Lung (tissue), 12 donors: Measurements from ENCODE around the gene CNST. TPM values are rescaled to one million over a fixed set of nuclear protein-coding genes. Genes with fewer than 3 reads are reported as not detected.

ENCODE experiments used
- ATAC-seq: fragments of 200-7000 bp; cut with Tn5 transposase; one replicate; pipeline ENCODE4 v1.9.1; 2020; ENCODE audit warnings: moderate number of reproducible peaks; ENCODE audit not compliant: insufficient read depth, low FRiP score
- DNase-seq, 3 donors: peaks; one replicate each; pipeline ENCODE4 v3.0.0-alpha.2; 2013 to 2017
- H3K27ac ChIP-seq, 2 donors: one replicate each; pipeline ENCODE4 v1.5.1; 2013; ENCODE audit warnings: mild to moderate bottlenecking in 2 of 2, moderate library complexity in 2 of 2, control low read depth in 1 of 2, inconsistent platforms in 1 of 2, low read depth in 1 of 2, low read length in 1 of 2
- H3K27me3 ChIP-seq, 3 donors: one replicate each; pipeline ENCODE4 v1.5.1; 2013; ENCODE audit warnings: low read length in 2 of 3; ENCODE audit not compliant: control insufficient read depth in 3 of 3, insufficient read depth in 3 of 3
- H3K36me3 ChIP-seq, 4 donors: one replicate each; pipeline ENCODE4 v1.5.1; 2013; ENCODE audit warnings: low read length in 4 of 4, mild to moderate bottlenecking in 1 of 4, moderate library complexity in 1 of 4; ENCODE audit not compliant: control insufficient read depth in 4 of 4, insufficient read depth in 4 of 4
- H3K4me1 ChIP-seq, 5 donors: one replicate each; pipeline ENCODE4 v1.5.1; 2013; ENCODE audit warnings: low read length in 5 of 5, mild to moderate bottlenecking in 2 of 5, moderate library complexity in 1 of 5; ENCODE audit not compliant: control insufficient read depth in 5 of 5, insufficient read depth in 5 of 5
- H3K4me3 ChIP-seq: one replicate; pipeline ENCODE4 v1.5.1; 2013; ENCODE audit warnings: mild to moderate bottlenecking, control low read depth, moderate library complexity
- H3K9ac ChIP-seq, 2 donors: one replicate each; pipeline ENCODE4 v1.5.1; 2013; ENCODE audit warnings: low read length in 2 of 2, control low read depth in 1 of 2; ENCODE audit not compliant: insufficient read depth in 1 of 2
- H3K9me3 ChIP-seq, 4 donors: one replicate each; pipeline ENCODE4 v1.5.1; 2013; ENCODE audit warnings: low read length in 3 of 4, mild to moderate bottlenecking in 1 of 4, moderate library complexity in 1 of 4; ENCODE audit not compliant: control insufficient read depth in 4 of 4, insufficient read depth in 3 of 4
- WGBS, 2 donors: extraction: QIAGEN DNeasy Blood & Tissue Kit; methylation state at CpG; one replicate each; pipeline ENCODE4 v1.1.7; 2013; 5-methylcytosine and 5-hydroxymethylcytosine counted together
- polyA plus RNA-seq, 2 donors: library from polyadenylated mRNA; stranded (reverse); fragments of 200-250 nt; gene quantifications; one replicate each; pipeline ENCODE4 v1.2.1, GENCODE V29; 2013
- total RNA-seq, 2 donors: library from RNA; depleted of rRNA in 1 of 2; stranded (reverse); fragments of >200 nt in 1 of 2; gene quantifications; one replicate each; pipeline ENCODE4 v1.2.1, GENCODE V29; 2014 to 2021
- TF ChIP-seq, protein P1 (sequence below): IDR thresholded peaks from 2 replicates; pipeline ENCODE4 v1.5.1; 2012; ENCODE audit warnings: mild to moderate bottlenecking; ENCODE audit errors: control extremely low read depth, extremely low read depth
- donor health status: control.
- donor health status: control.
- donor health status: Bipolar disorder and iron deficiency.
- donor health status: healthy.
- donor health status: DM: yes; HTN: yes; CAD: no.

The CNST gene
- total and polyA plus RNA-seq, 4 donors: 6.1 to 37.3 (median 17.2) TPM

DNA sequence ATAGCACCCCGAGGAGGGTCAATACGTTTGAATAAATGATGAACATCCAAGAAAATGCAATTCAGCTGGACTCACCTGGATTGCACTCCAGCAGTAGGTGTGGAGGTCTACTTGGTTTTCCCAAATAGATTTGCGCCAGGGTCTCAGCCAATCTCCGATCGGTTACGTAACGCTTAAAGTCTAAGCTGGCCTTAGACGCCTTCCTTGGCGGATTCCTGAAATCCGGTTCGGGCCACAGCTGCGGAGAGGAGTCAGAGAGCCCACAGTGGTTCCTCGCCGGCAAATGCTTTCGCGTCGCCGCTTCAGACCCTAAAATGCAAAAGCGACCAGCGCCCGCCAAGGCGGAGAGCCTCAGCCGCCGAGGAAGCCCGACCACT, 517 bp upstream of the CNST start:
- H3K27me3 ChIP-seq: no peaks in the 10 kb centered on the region
- H3K4me3 ChIP-seq: peak overlapping the region; percentile 70
- H3K4me1 ChIP-seq: peaks cover 5 to 21% (median 7%) of the 10 kb centered on the region in 5 donors
- TF ChIP-seq, protein P1, sequence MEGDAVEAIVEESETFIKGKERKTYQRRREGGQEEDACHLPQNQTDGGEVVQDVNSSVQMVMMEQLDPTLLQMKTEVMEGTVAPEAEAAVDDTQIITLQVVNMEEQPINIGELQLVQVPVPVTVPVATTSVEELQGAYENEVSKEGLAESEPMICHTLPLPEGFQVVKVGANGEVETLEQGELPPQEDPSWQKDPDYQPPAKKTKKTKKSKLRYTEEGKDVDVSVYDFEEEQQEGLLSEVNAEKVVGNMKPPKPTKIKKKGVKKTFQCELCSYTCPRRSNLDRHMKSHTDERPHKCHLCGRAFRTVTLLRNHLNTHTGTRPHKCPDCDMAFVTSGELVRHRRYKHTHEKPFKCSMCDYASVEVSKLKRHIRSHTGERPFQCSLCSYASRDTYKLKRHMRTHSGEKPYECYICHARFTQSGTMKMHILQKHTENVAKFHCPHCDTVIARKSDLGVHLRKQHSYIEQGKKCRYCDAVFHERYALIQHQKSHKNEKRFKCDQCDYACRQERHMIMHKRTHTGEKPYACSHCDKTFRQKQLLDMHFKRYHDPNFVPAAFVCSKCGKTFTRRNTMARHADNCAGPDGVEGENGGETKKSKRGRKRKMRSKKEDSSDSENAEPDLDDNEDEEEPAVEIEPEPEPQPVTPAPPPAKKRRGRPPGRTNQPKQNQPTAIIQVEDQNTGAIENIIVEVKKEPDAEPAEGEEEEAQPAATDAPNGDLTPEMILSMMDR: no peak
- ATAC-seq (peak; percentile 9), DNase-seq (no peak)
- H3K27ac ChIP-seq: peak overlapping the region; percentile 51 to 79
- H3K9me3 ChIP-seq: no peaks in the 10 kb centered on the region
- peak overlapping the region; percentile 52 to 87 for H3K9ac ChIP-seq
- H3K36me3 ChIP-seq: peaks cover 0 to 7% (median 3%) of the 10 kb centered on the region in 4 donors
- 1% methylated on average over 25 of the region's 25 CpGs for WGBS, 2 donors

DNA sequence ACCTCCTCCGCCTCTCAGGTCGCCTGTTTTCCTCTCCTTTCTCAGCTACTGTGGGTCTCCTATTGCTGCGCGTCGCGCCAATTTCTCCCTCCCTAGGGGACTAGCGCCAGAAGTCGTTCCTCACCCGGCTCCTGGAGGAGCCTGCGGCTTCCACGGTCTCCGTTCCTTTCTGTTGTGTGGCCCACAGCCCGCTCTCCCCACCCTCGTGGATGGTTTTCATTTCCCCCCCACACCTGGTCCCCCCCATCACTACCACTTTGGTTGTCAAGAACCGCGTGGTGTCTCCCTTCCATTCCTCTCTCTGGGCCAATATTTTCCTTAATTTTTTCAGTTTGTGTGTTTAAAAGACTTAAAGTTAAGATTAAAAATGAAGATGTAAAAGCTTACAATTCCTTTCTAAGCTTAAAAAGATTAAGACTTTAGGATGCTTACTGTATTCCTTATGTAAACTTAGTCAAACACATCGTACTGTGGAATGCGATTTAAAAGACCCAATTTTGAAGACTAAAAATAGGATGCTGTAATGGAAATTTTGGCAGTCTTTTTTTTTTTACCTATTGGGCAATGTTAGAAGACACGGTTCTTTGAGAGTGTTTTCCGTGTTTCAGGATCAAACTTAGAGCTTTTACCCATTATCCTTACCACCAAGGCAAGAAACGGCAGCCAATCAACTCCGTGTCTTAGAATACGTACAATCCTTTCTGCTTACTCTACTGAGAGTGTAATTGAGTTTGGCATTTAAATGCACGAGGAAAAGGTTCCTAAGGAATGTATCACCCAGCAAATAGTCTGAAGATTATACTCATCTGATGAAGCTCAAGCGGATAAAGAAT, 773 bp downstream of the CNST start:
- H3K27me3 ChIP-seq: no peaks in the 10 kb centered on the region
- DNase-seq (peak in 2 of 3 donors; percentile 44 to 73), ATAC-seq (no peak)
- peaks cover 0 to 7% (median 3%) of the 10 kb centered on the region in 4 donors for H3K36me3 ChIP-seq
- peaks cover 5 to 21% (median 7%) of the 10 kb centered on the region in 5 donors for H3K4me1 ChIP-seq
- TF ChIP-seq, protein P1: no peak
- H3K4me3 ChIP-seq: peak overlapping the region; percentile 81
- 1 to 2% methylated on average over 24 to 25 of the region's 25 CpGs for WGBS, 2 donors
- no peaks in the 10 kb centered on the region for H3K9me3 ChIP-seq
- H3K9ac ChIP-seq: peak overlapping the region; percentile 59 to 87
- H3K27ac ChIP-seq: peak overlapping the region; percentile 93 to 95

DNA sequence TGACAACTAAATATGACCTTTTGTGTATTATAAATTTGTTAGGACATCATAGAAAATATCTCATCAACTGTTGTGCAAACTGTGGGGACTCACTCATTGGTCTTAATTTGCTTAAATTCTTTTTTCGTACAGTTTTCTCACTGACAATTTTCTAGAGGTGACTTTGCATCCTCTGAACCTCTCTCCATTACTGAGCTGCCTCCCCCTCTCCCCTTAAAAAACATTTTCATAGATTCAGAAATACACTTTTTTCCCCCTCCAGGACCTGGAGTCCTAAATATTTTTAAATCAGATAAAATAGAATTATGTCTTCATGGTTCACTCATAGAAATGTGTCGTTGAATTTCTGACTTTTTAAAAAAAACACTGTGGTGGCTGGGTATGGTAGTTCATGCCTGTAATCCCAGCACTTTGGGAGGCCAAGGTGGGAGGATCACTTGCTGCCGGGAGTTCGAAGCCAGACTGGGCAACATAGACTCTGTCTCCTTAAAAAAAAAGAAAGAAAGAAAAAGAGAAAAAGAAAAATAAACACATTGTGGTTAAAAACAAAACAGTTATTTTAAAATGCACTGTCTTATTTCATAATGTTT, 1.5 kb downstream of the CNST start:
- DNase-seq (no peak), ATAC-seq (no peak)
- TF ChIP-seq, protein P1: no peak
- WGBS, 2 donors: 37 to 53% methylated on average over 4 of the region's 4 CpGs
- H3K27me3 ChIP-seq: no peaks in the 10 kb centered on the region
- no peaks in the 10 kb centered on the region for H3K9me3 ChIP-seq
- H3K4me3 ChIP-seq: no peak overlapping the region
- peaks cover 0 to 4% (median 2%) of the 10 kb centered on the region in 4 donors for H3K36me3 ChIP-seq
- peak overlapping the region in 1 of 2 donors; percentile 87 for H3K9ac ChIP-seq
- peaks cover 5 to 21% (median 7%) of the 10 kb centered on the region in 5 donors for H3K4me1 ChIP-seq
- peak overlapping the region in 1 of 2 donors; percentile 62 for H3K27ac ChIP-seq
